Hepatic stellate cell (primary cell): Measurements from ENCODE around the gene PRAC1.

Experiments
- DNase-seq: peaks from one replicate; pipeline ENCODE4 v3.0.0; 2011; ENCODE audit warnings: low spot score

PRAC1 gene

GRCh38 chr17:48747445-48748363, 25.4 kb upstream of the PRAC1 start:
- no peak for DNase-seq

- DNase-seq = no peak
Measured at GRCh38 chr17:48746916-48747444, 24.7 kb upstream of the PRAC1 start.

GRCh38 chr17:48745381-48746275, 23.3 kb upstream of the PRAC1 start:
- DNase-seq = no peak

- no peak for DNase-seq
Measured at GRCh38 chr17:48740537-48740936, 18.2 kb upstream of the PRAC1 start.

- no peak for DNase-seq
Measured at GRCh38 chr17:48738803-48739526, 16.6 kb upstream of the PRAC1 start.

GRCh38 chr17:48738424-48738802, 16.1 kb upstream of the PRAC1 start:
- no peak for DNase-seq

GRCh38 chr17:48737330-48738043, 15.2 kb upstream of the PRAC1 start:
- no peak for DNase-seq

GRCh38 chr17:48735062-48735351, 12.7 kb upstream of the PRAC1 start:
- no peak for DNase-seq

- no peak for DNase-seq
Measured at GRCh38 chr17:48734333-48735061, 12.2 kb upstream of the PRAC1 start.

- DNase-seq = no peak
Measured at GRCh38 chr17:48733632-48734328, 11.5 kb upstream of the PRAC1 start.

- no peak for DNase-seq
Measured at GRCh38 chr17:48732688-48733629, 10.6 kb upstream of the PRAC1 start.

- DNase-seq = no peak
Measured at GRCh38 chr17:48731355-48731754, 9.0 kb upstream of the PRAC1 start.

- DNase-seq = no peak
Measured at GRCh38 chr17:48730240-48730550, 7.9 kb upstream of the PRAC1 start.

- DNase-seq = no peak
Measured at GRCh38 chr17:48729335-48730239, 7.3 kb upstream of the PRAC1 start.

GRCh38 chr17:48728232-48729231, 6.2 kb upstream of the PRAC1 start, which contains the start of gene HOXB13:
Gene HOXB13 (minus strand): TSS chr17:48728750. CDS start chr17:48728593, 157 bp downstream.
- DNase-seq = no peak

GRCh38 chr17:48727415-48728175, 5.3 kb upstream of the PRAC1 start:
- DNase-seq = no peak
